BLaER1 treated with 17β-estradiol and CSF1 and Interleukin-3, amounts not matched to agents 10 nM and 100 nM (cell line): Measurements from ENCODE around the gene RHBDL1.

Experiments
- H3K27ac ChIP-seq, 11 experiments: shearing (Covaris generic); formaldehyde crosslinking; 2 replicates each; pipeline ENCODE4 v1.8.1; 2022
- H3K27me3 ChIP-seq, 11 experiments: shearing (Covaris generic); formaldehyde crosslinking; 2 replicates each; pipeline ENCODE4 v1.8.1; 2022
- H3K36me3 ChIP-seq, 11 experiments: shearing (Covaris generic); formaldehyde crosslinking; 2 replicates each; pipeline ENCODE4 v1.8.1; 2022
- H3K4me1 ChIP-seq, 10 experiments: shearing (Covaris generic); formaldehyde crosslinking; 2 replicates each; pipeline ENCODE4 v1.8.1; 2022
- H3K4me2 ChIP-seq, 11 experiments: shearing (Covaris generic); formaldehyde crosslinking; 2 replicates each; pipeline ENCODE4 v1.8.1; 2022
- H3K4me3 ChIP-seq, 10 experiments: shearing (Covaris generic); formaldehyde crosslinking; 2 replicates each; pipeline ENCODE4 v1.8.1; 2022
- H3K9ac ChIP-seq, 11 experiments: shearing (Covaris generic); formaldehyde crosslinking; 2 replicates each; pipeline ENCODE4 v1.8.1; 2022
- H3K9me3 ChIP-seq, 11 experiments: shearing (Covaris generic); formaldehyde crosslinking; replicated peaks in 1 of 11; 2 replicates each; pipeline ENCODE4 v1.8.1; 2022
- H4K20me1 ChIP-seq, 11 experiments: shearing (Covaris generic); formaldehyde crosslinking; 2 replicates each; pipeline ENCODE4 v1.8.1; 2022
- Cebpa-rat ChIP-seq, 11 experiments: shearing (Covaris generic); IDR thresholded peaks; 2 replicates each; pipeline ENCODE4 v1.8.1; 2022

The RHBDL1 gene

GRCh38 chr16:705431-706188, 30.1 kb downstream of the RHBDL1 start, which contains the start of gene FBXL16:
Gene FBXL16 (minus strand): TSS chr16:705801. CDS start chr16:697405, 8,396 bp downstream.
- peaks cover 100% of the 10 kb centered on the region in 11 experiments for H3K27me3 ChIP-seq
- peaks cover 0 to 98% (median 76%) of the 10 kb centered on the region in 11 experiments; a peak in 18 of 22 replicates for H4K20me1 ChIP-seq
- H3K4me3 ChIP-seq, result peak within 1 kb of the TSS; percentile 34 to 67 (median 57); a peak in 19 of 20 replicates
- H3K9ac ChIP-seq, result peak within 1 kb of the TSS in 5 of 11 experiments; percentile 19 to 56 (median 47); a peak in 7 of 22 replicates
- TF ChIP-seq Cebpa-rat (IDR thresholded peaks at IDR 0.05), result no peak
- peaks cover 0 to 37% (median 23%) of the 10 kb centered on the region in 10 experiments; a peak in 16 of 20 replicates for H3K4me1 ChIP-seq
- H3K27ac ChIP-seq, result no peak within 1 kb of the TSS
- no peaks in the 10 kb centered on the region for H3K9me3 ChIP-seq
- no peaks in the 10 kb centered on the region for H3K36me3 ChIP-seq
- peak within 1 kb of the TSS; percentile 83 to 94 (median 91) for H3K4me2 ChIP-seq

- Histone ChIP-seq H3K4me3 (peak overlapping the region; percentile 34 to 67 (median 57); a peak in 17 of 20 replicates), H3K27ac (no peak overlapping the region), H3K4me2 (peak overlapping the region; percentile 83 to 94 (median 91))
Observed at GRCh38 chr16:706189-707061, 31.0 kb downstream of the RHBDL1 start.

GRCh38 chr16:707062-707538, 31.6 kb downstream of the RHBDL1 start:
- no peaks in the 10 kb centered on the region for H3K9me3 ChIP-seq
- peaks cover 0 to 51% (median 35%) of the 10 kb centered on the region in 10 experiments; a peak in 16 of 20 replicates for H3K4me1 ChIP-seq
- no peak overlapping the region for H3K27ac ChIP-seq
- H3K36me3 ChIP-seq, result no peaks in the 10 kb centered on the region
- no peak for TF ChIP-seq Cebpa-rat (IDR thresholded peaks at IDR 0.05)
- H3K27me3 ChIP-seq, result peaks cover 96 to 100% (median 99%) of the 10 kb centered on the region in 11 experiments
- H4K20me1 ChIP-seq, result peaks cover 0 to 94% (median 76%) of the 10 kb centered on the region in 11 experiments; a peak in 18 of 22 replicates
- no peak overlapping the region for H3K9ac ChIP-seq
- H3K4me2 ChIP-seq, result peak overlapping the region in 5 of 11 experiments; percentile 88 to 93 (median 91); a peak in 7 of 22 replicates
- no peak overlapping the region for H3K4me3 ChIP-seq

More at GRCh38 chr16:706189-707061, 31.0 kb downstream of the RHBDL1 start:
- Histone ChIP-seq H3K4me1 (peaks cover 0 to 45% (median 31%) of the 10 kb centered on the region in 10 experiments; a peak in 16 of 20 replicates), H3K9me3 (no peaks in the 10 kb centered on the region), H4K20me1 (peaks cover 0 to 98% (median 76%) of the 10 kb centered on the region in 11 experiments; a peak in 18 of 22 replicates), H3K36me3 (no peaks in the 10 kb centered on the region), H3K27me3 (peaks cover 100% of the 10 kb centered on the region in 11 experiments), H3K9ac (peak overlapping the region in 1 of 11 experiments; percentile 32; a peak in 1 of 22 replicates)
- TF ChIP-seq Cebpa-rat (IDR thresholded peaks at IDR 0.05), result no peak

- no peak overlapping the region for H3K9ac ChIP-seq
- no peaks in the 10 kb centered on the region for H3K36me3 ChIP-seq
- no peak overlapping the region for H3K4me2 ChIP-seq
- no peak overlapping the region for H3K27ac ChIP-seq
- H3K9me3 ChIP-seq, result no peaks in the 10 kb centered on the region
- H3K4me3 ChIP-seq, result no peak overlapping the region
- TF ChIP-seq Cebpa-rat (IDR thresholded peaks at IDR 0.05), result no peak
- peaks cover 86 to 100% (median 96%) of the 10 kb centered on the region in 11 experiments for H3K27me3 ChIP-seq
- peaks cover 0 to 51% (median 35%) of the 10 kb centered on the region in 10 experiments; a peak in 16 of 20 replicates for H3K4me1 ChIP-seq
- H4K20me1 ChIP-seq, result peaks cover 0 to 86% (median 67%) of the 10 kb centered on the region in 11 experiments; a peak in 18 of 22 replicates
Observed at GRCh38 chr16:708019-708418, 32.5 kb downstream of the RHBDL1 start.

GRCh38 chr16:708959-709358, 33.5 kb downstream of the RHBDL1 start:
- no peak overlapping the region for H3K4me2 ChIP-seq
- no peak for TF ChIP-seq Cebpa-rat (IDR thresholded peaks at IDR 0.05)
- peaks cover 77 to 97% (median 89%) of the 10 kb centered on the region in 11 experiments for H3K27me3 ChIP-seq
- H3K4me1 ChIP-seq, result peaks cover 3 to 52% (median 37%) of the 10 kb centered on the region in 10 experiments
- H3K9ac ChIP-seq, result no peak overlapping the region
- H3K27ac ChIP-seq, result no peak overlapping the region
- no peaks in the 10 kb centered on the region for H3K36me3 ChIP-seq
- no peak overlapping the region for H3K4me3 ChIP-seq
- peaks cover 0 to 81% (median 58%) of the 10 kb centered on the region in 11 experiments; a peak in 17 of 22 replicates for H4K20me1 ChIP-seq
- no peaks in the 10 kb centered on the region for H3K9me3 ChIP-seq

- Histone ChIP-seq H3K27ac (no peak overlapping the region), H3K27me3 (peaks cover 68 to 95% (median 89%) of the 10 kb centered on the region in 11 experiments), H4K20me1 (peaks cover 0 to 80% (median 50%) of the 10 kb centered on the region in 11 experiments; a peak in 17 of 22 replicates)
Observed at GRCh38 chr16:709566-710499, 34.4 kb downstream of the RHBDL1 start.

GRCh38 chr16:710500-711075, 35.1 kb downstream of the RHBDL1 start:
- H3K9me3 ChIP-seq, result no peaks in the 10 kb centered on the region
- H3K27ac ChIP-seq, result no peak overlapping the region
- H4K20me1 ChIP-seq, result peaks cover 0 to 79% (median 49%) of the 10 kb centered on the region in 11 experiments; a peak in 18 of 22 replicates
- H3K36me3 ChIP-seq, result no peaks in the 10 kb centered on the region
- H3K4me2 ChIP-seq, result peak overlapping the region in 9 of 11 experiments; percentile 25 to 82 (median 56); a peak in 17 of 22 replicates
- no peak for TF ChIP-seq Cebpa-rat (IDR thresholded peaks at IDR 0.05)
- peak overlapping the region in 4 of 11 experiments; percentile 12 to 23 (median 16); a peak in 3 of 22 replicates for H3K9ac ChIP-seq
- peaks cover 15 to 56% (median 47%) of the 10 kb centered on the region in 10 experiments for H3K4me1 ChIP-seq
- H3K27me3 ChIP-seq, result peaks cover 67 to 94% (median 89%) of the 10 kb centered on the region in 11 experiments
- no peak overlapping the region; a peak in 1 of 20 replicates for H3K4me3 ChIP-seq

More at GRCh38 chr16:709566-710499, 34.4 kb downstream of the RHBDL1 start:
- no peak overlapping the region; a peak in 1 of 20 replicates for H3K4me3 ChIP-seq
- peak overlapping the region in 8 of 11 experiments; percentile 54 to 82 (median 59); a peak in 16 of 22 replicates for H3K4me2 ChIP-seq
- no peaks in the 10 kb centered on the region for H3K9me3 ChIP-seq
- H3K36me3 ChIP-seq, result no peaks in the 10 kb centered on the region
- H3K4me1 ChIP-seq, result peaks cover 10 to 57% (median 43%) of the 10 kb centered on the region in 10 experiments
- no peak for TF ChIP-seq Cebpa-rat (IDR thresholded peaks at IDR 0.05)
- no peak overlapping the region; a peak in 1 of 22 replicates for H3K9ac ChIP-seq
